ENCODE data around the gene PPM1N.

DNA sequence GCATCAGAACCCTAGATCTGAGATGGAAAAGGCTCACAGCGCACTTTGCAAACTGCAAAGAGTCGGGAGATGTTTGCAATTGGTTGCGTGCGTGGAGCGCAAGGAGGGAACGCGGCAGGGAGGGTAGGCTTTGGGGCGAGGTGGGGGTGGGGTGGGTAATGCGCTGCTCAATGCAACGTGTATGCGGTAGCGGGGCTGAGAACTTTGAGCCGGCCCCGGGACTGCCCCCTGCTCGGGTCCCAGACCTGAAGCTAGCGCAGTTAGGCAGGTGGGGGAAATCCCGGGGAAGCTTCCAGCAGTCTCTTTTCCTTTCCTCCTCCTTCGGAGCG lies 29.5 kb upstream of the PPM1N start:
- TF ChIP-seq, protein P1, sequence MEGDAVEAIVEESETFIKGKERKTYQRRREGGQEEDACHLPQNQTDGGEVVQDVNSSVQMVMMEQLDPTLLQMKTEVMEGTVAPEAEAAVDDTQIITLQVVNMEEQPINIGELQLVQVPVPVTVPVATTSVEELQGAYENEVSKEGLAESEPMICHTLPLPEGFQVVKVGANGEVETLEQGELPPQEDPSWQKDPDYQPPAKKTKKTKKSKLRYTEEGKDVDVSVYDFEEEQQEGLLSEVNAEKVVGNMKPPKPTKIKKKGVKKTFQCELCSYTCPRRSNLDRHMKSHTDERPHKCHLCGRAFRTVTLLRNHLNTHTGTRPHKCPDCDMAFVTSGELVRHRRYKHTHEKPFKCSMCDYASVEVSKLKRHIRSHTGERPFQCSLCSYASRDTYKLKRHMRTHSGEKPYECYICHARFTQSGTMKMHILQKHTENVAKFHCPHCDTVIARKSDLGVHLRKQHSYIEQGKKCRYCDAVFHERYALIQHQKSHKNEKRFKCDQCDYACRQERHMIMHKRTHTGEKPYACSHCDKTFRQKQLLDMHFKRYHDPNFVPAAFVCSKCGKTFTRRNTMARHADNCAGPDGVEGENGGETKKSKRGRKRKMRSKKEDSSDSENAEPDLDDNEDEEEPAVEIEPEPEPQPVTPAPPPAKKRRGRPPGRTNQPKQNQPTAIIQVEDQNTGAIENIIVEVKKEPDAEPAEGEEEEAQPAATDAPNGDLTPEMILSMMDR (IDR thresholded peaks at IDR 0.05), result no peak
- no peak for TF ChIP-seq POLR2A (IDR thresholded peaks at IDR 0.05)
- no peak for TF ChIP-seq POLR2AphosphoS5 (IDR thresholded peaks at IDR 0.05)
